ENCODE results near the gene GPR34.
"Not testable (repeated sequence)": the region's sequence is repeated elsewhere in the genome, so short reads cannot be mapped to it uniquely, and the experiment has no call there.

Gene GPR34, protein sequence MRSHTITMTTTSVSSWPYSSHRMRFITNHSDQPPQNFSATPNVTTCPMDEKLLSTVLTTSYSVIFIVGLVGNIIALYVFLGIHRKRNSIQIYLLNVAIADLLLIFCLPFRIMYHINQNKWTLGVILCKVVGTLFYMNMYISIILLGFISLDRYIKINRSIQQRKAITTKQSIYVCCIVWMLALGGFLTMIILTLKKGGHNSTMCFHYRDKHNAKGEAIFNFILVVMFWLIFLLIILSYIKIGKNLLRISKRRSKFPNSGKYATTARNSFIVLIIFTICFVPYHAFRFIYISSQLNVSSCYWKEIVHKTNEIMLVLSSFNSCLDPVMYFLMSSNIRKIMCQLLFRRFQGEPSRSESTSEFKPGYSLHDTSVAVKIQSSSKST
- total RNA-seq: 0 to 0.77 (median 0) reads per million in 3 donors

DNA sequence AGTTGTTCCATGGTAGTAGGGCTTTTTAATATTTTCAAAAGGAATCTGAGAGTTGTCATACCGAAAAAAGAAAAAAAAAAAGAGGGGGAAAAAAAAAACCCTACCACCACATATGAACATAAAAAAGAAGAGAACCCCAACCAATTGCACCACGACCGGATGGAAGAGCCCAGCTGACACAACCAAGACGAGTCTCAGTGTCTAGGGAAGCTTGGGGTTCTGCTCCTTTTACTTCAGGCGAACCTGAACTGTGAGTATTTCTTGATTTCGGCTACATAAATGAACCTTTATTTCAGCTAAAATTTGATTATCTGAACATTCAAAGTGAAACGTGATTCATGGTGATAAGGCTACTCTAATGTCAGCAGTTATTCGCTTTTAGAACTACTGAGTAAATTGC, at the start of gene GPR34:
Gene GPR34, plus strand, starts transcription at position 139 of the 400 bp plus-strand sequence. CDS start 6,661 bp downstream, outside the sequence.
- H3K27ac ChIP-seq (ENCODE audit: insufficient read depth, low read length, poor library complexity, severe bottlenecking): no peak within 1 kb of the TSS
- no peak within 1 kb of the TSS for H3K4me3 ChIP-seq (ENCODE audit: insufficient read depth, low read depth, low read length, poor library complexity, severe bottlenecking)

DNA sequence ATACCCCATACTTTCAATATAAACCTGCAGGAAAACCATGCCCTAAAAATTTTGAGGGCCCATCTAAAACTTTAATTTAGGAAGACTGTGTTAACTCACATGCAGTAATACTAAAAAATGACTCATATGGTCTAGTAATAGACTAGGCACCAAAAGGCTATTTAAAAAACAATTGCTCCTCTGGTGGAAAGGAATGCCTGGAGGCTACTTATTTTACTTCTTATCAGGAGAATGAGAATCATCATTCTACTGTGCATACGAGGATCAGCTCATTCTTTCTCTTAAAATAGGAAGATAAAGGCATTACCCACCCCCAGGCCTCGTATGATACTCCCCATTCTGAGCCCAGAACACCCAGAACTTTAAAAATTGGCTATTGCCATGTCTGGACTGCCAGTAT, 42.6 kb upstream of the GPR34 start:
- not testable (repeated sequence) for H3K4me1 ChIP-seq (ENCODE audit: control insufficient read depth, insufficient read depth, low read length, poor library complexity, severe bottlenecking); H3K36me3 ChIP-seq (ENCODE audit: control insufficient read depth, insufficient read depth, low read length); H3K27me3 ChIP-seq (replicated peaks; ENCODE audit: control insufficient read depth, insufficient read depth, low read length, poor library complexity, severe bottlenecking); H3K9me3 ChIP-seq (ENCODE audit: control insufficient read depth, low read length); H3K27ac ChIP-seq (ENCODE audit: insufficient read depth, low read length, poor library complexity, severe bottlenecking); H3K4me3 ChIP-seq (ENCODE audit: insufficient read depth, low read depth, low read length, poor library complexity, severe bottlenecking); DNase-seq

More for the DNA sequence above, at the start of gene GPR34:
- Histone ChIP-seq H3K36me3 (ENCODE audit: control insufficient read depth, insufficient read depth, low read length) (no peaks in the 10 kb centered on the region), H3K4me1 (ENCODE audit: control insufficient read depth, insufficient read depth, low read length, poor library complexity, severe bottlenecking) (no peaks in the 10 kb centered on the region), H3K27me3 (replicated peaks; ENCODE audit: control insufficient read depth, insufficient read depth, low read length, poor library complexity, severe bottlenecking) (no peaks in the 10 kb centered on the region), H3K9me3 (ENCODE audit: control insufficient read depth, low read length) (no peaks in the 10 kb centered on the region)
- DNase-seq: no peak

DNA sequence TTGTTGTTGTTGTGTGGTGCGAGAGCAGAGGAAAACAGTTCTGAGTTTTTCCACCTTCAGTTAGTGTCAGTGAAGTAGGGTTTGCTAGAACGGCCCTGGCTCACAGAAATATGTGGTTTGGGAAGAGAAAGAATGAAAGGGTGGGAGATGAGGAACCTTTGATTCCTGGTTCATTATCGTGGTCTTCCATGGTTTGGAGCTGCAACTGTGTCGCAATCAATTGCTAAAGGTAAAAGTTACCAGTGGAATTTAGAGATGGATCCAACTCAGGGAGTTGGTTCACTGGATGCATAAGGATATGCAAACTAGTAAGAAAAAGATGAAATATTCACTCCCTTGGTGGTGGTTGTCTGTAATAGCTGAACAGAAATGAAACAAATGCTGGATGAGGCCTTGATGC, 35.6 kb upstream of the GPR34 start:
- no peaks in the 10 kb centered on the region for H3K9me3 ChIP-seq (ENCODE audit: control insufficient read depth, low read length)
- no peak overlapping the region for H3K27ac ChIP-seq (ENCODE audit: insufficient read depth, low read length, poor library complexity, severe bottlenecking)
- H3K36me3 ChIP-seq (ENCODE audit: control insufficient read depth, insufficient read depth, low read length): peaks cover 22% of the 10 kb centered on the region
- H3K4me3 ChIP-seq (ENCODE audit: insufficient read depth, low read depth, low read length, poor library complexity, severe bottlenecking): no peak overlapping the region
- no peaks in the 10 kb centered on the region for H3K27me3 ChIP-seq (replicated peaks; ENCODE audit: control insufficient read depth, insufficient read depth, low read length, poor library complexity, severe bottlenecking)
- no peaks in the 10 kb centered on the region for H3K4me1 ChIP-seq (ENCODE audit: control insufficient read depth, insufficient read depth, low read length, poor library complexity, severe bottlenecking)
- no peak for DNase-seq

DNA sequence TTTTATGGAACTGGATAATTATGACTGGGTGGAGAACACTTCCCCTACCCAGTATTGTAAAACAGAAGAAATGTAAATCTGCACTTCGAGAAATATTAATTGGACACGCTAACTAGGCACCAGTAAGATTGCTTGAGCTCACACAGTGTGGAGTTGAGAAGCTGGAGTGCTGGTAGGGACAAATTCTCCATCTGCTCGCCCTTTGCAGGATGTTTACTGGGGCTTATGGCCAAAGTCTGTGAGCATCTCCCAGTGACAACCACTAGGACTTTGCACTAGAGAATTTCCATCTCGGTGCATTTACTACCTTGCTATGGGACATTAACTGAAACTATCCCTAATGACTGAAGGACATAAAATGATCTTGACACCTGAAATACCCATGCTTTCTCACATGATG, 33.7 kb upstream of the GPR34 start:
- no peak overlapping the region for H3K4me3 ChIP-seq (ENCODE audit: insufficient read depth, low read depth, low read length, poor library complexity, severe bottlenecking)
- H3K4me1 ChIP-seq (ENCODE audit: control insufficient read depth, insufficient read depth, low read length, poor library complexity, severe bottlenecking): no peaks in the 10 kb centered on the region
- no peak overlapping the region for H3K27ac ChIP-seq (ENCODE audit: insufficient read depth, low read length, poor library complexity, severe bottlenecking)
- no peaks in the 10 kb centered on the region for H3K27me3 ChIP-seq (replicated peaks; ENCODE audit: control insufficient read depth, insufficient read depth, low read length, poor library complexity, severe bottlenecking)
- peaks cover 31% of the 10 kb centered on the region for H3K36me3 ChIP-seq (ENCODE audit: control insufficient read depth, insufficient read depth, low read length)
- no peak for DNase-seq
- H3K9me3 ChIP-seq (ENCODE audit: control insufficient read depth, low read length): no peaks in the 10 kb centered on the region

DNA sequence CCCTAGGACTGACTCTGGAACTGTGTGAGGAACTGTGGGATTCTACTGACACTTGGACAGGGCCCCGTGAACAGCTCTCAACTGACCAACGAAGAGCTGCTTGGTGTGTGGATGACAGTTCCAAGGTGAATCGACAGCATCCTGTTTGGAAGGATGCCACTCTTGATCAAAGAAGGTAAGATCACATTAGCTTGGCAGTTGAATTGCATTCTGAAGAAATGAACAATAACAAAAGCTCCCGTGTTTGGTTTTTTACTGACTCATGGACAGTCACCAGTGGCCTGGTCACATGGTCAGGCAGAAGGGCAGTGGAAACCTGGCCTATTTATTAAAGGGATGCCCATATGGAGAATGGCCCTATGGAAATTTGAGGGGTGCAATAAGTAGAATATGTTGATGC, 33.1 kb upstream of the GPR34 start:
- no peak for DNase-seq
- Histone ChIP-seq H3K36me3 (ENCODE audit: control insufficient read depth, insufficient read depth, low read length) (peaks cover 31% of the 10 kb centered on the region), H3K27ac (ENCODE audit: insufficient read depth, low read length, poor library complexity, severe bottlenecking) (no peak overlapping the region), H3K27me3 (replicated peaks; ENCODE audit: control insufficient read depth, insufficient read depth, low read length, poor library complexity, severe bottlenecking) (no peaks in the 10 kb centered on the region), H3K9me3 (ENCODE audit: control insufficient read depth, low read length) (no peaks in the 10 kb centered on the region), H3K4me3 (ENCODE audit: insufficient read depth, low read depth, low read length, poor library complexity, severe bottlenecking) (no peak overlapping the region), H3K4me1 (ENCODE audit: control insufficient read depth, insufficient read depth, low read length, poor library complexity, severe bottlenecking) (no peaks in the 10 kb centered on the region)

DNA sequence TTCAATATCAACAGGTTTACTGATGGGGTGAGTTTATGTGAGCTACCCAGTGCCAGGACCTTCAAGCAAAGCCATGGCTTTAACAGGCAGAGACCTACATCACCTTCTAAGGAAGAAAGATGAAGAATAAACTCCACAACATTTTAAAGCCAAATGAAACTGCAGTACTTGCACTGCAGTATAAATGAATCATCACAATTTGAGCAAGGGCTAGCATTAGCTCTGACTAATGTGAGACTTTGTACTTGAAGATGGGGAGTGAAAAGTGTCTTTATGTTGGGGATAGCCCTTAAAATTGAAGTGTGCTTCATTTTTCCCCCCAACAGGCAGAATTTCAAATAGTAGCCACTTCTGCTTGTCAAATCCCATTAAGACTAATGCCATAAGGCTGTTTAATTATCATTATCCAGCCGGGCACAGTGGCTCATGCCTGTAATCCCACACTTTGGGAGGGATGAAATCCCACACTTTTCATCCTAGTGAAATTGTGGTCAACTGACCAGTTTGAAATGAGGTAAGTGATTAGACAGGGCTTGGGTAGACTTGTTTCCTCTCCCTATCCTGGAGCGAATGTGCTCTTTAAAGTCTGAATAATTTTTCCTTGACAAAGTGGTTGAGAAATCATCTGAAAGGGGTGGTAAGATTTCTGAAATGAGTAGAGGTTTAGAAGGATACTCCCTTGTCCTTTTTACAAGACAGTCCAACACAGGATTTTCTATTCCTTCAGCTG, 27.2 kb upstream of the GPR34 start:
- H3K36me3 ChIP-seq (ENCODE audit: control insufficient read depth, insufficient read depth, low read length): peaks cover 22% of the 10 kb centered on the region
- H3K4me3 ChIP-seq (ENCODE audit: insufficient read depth, low read depth, low read length, poor library complexity, severe bottlenecking): no peak overlapping the region
- no peak for DNase-seq
- H3K27ac ChIP-seq (ENCODE audit: insufficient read depth, low read length, poor library complexity, severe bottlenecking): no peak overlapping the region
- H3K9me3 ChIP-seq (ENCODE audit: control insufficient read depth, low read length): no peaks in the 10 kb centered on the region
- no peaks in the 10 kb centered on the region for H3K27me3 ChIP-seq (replicated peaks; ENCODE audit: control insufficient read depth, insufficient read depth, low read length, poor library complexity, severe bottlenecking)
- no peaks in the 10 kb centered on the region for H3K4me1 ChIP-seq (ENCODE audit: control insufficient read depth, insufficient read depth, low read length, poor library complexity, severe bottlenecking)

DNA sequence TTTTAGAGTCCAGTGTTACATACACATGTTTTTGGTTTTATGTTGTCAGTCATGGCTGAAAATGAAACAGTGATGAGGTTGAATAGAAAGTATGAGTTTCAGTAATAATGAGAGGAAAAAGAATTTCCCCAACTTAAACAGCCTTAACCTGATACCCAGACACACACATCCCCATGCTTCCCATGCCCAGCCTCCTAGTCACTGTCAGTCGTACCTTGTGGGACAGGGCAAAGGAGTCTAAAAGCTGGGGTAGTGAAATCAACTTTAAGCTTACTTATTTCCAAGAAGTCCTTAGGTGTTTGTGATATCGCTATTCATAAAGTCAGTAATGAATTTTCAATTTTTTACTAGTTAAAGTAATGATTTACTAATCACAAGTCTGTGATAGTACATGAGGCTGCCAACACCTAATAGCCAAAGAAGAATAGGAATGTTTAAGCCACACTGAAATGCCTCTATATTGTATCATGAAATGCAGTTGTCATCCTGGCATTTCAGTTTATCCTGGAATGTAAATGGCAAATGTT, 24.3 kb upstream of the GPR34 start:
- Histone ChIP-seq H3K27me3 (replicated peaks; ENCODE audit: control insufficient read depth, insufficient read depth, low read length, poor library complexity, severe bottlenecking) (no peaks in the 10 kb centered on the region), H3K4me3 (ENCODE audit: insufficient read depth, low read depth, low read length, poor library complexity, severe bottlenecking) (no peak overlapping the region), H3K9me3 (ENCODE audit: control insufficient read depth, low read length) (no peaks in the 10 kb centered on the region), H3K27ac (ENCODE audit: insufficient read depth, low read length, poor library complexity, severe bottlenecking) (no peak overlapping the region), H3K36me3 (ENCODE audit: control insufficient read depth, insufficient read depth, low read length) (peaks cover 4% of the 10 kb centered on the region), H3K4me1 (ENCODE audit: control insufficient read depth, insufficient read depth, low read length, poor library complexity, severe bottlenecking) (no peaks in the 10 kb centered on the region)
- no peak for DNase-seq

DNA sequence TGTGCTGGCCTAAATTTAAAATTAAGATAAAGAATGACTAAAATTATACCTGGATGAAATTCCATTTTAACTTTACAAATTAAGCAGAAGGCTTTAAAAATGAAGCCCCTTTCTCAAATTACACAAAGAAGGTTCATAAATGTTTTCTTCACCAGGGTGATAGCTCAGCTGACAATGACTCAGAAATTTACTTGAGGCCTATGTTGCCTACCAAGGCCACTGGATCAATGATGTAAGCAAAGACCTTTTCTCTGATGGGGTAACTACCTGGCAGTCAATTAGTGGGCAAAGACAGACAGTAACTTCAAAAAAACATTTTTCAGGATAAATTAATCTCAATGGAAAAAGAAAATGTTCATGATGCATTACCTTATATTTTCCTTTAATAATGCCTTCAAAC, 23.9 kb upstream of the GPR34 start:
- Histone ChIP-seq H3K9me3 (ENCODE audit: control insufficient read depth, low read length) (no peaks in the 10 kb centered on the region), H3K4me3 (ENCODE audit: insufficient read depth, low read depth, low read length, poor library complexity, severe bottlenecking) (no peak overlapping the region), H3K27me3 (replicated peaks; ENCODE audit: control insufficient read depth, insufficient read depth, low read length, poor library complexity, severe bottlenecking) (no peaks in the 10 kb centered on the region), H3K27ac (ENCODE audit: insufficient read depth, low read length, poor library complexity, severe bottlenecking) (no peak overlapping the region), H3K4me1 (ENCODE audit: control insufficient read depth, insufficient read depth, low read length, poor library complexity, severe bottlenecking) (no peaks in the 10 kb centered on the region), H3K36me3 (ENCODE audit: control insufficient read depth, insufficient read depth, low read length) (peaks cover 4% of the 10 kb centered on the region)
- no peak for DNase-seq

DNA sequence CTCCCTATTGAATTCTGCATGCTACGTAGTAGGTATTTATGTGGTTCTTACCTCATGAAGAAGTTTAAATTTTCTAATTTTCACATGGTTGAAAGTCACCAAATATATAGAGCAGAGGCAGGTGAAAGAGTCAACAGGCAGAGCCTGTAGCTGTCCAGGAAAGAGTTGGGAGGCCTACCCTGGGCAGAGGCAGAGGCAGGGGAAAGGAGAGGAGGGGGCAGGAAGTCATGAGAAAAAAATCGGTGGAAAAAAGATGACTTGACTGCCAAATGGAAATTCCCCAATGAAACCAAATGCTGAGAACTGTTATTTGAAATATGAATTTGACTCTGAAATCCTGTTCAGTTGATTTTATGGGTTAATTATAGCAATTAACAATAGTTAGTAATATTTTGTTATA, 23.1 kb upstream of the GPR34 start:
- no peaks in the 10 kb centered on the region for H3K9me3 ChIP-seq (ENCODE audit: control insufficient read depth, low read length)
- no peaks in the 10 kb centered on the region for H3K27me3 ChIP-seq (replicated peaks; ENCODE audit: control insufficient read depth, insufficient read depth, low read length, poor library complexity, severe bottlenecking)
- DNase-seq: no peak
- no peaks in the 10 kb centered on the region for H3K4me1 ChIP-seq (ENCODE audit: control insufficient read depth, insufficient read depth, low read length, poor library complexity, severe bottlenecking)
- H3K36me3 ChIP-seq (ENCODE audit: control insufficient read depth, insufficient read depth, low read length): peaks cover 4% of the 10 kb centered on the region
- no peak overlapping the region for H3K27ac ChIP-seq (ENCODE audit: insufficient read depth, low read length, poor library complexity, severe bottlenecking)
- no peak overlapping the region for H3K4me3 ChIP-seq (ENCODE audit: insufficient read depth, low read depth, low read length, poor library complexity, severe bottlenecking)

DNA sequence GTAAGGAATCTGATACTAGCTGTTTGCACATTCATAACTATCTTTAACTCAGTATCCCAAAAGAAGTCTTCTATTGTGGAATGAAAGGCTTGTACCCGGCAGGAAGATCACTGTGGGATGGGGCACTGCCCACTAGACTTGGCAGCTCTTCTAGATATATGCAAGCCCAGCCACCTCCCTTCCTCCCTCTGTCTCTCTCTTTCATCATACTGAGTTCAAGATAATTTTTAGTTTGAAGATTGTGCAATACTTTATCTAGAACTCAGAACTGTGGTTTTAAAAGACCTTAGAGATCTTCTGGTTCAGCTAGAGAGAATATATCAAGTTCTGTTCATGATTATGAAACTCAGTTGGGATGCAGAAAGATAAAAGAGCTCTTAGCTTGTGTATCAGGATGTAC, 22.5 kb upstream of the GPR34 start:
- H3K36me3 ChIP-seq (ENCODE audit: control insufficient read depth, insufficient read depth, low read length): peaks cover 4% of the 10 kb centered on the region
- H3K27ac ChIP-seq (ENCODE audit: insufficient read depth, low read length, poor library complexity, severe bottlenecking): no peak overlapping the region
- H3K27me3 ChIP-seq (replicated peaks; ENCODE audit: control insufficient read depth, insufficient read depth, low read length, poor library complexity, severe bottlenecking): no peaks in the 10 kb centered on the region
- DNase-seq: no peak
- H3K4me1 ChIP-seq (ENCODE audit: control insufficient read depth, insufficient read depth, low read length, poor library complexity, severe bottlenecking): no peaks in the 10 kb centered on the region
- no peaks in the 10 kb centered on the region for H3K9me3 ChIP-seq (ENCODE audit: control insufficient read depth, low read length)
- H3K4me3 ChIP-seq (ENCODE audit: insufficient read depth, low read depth, low read length, poor library complexity, severe bottlenecking): no peak overlapping the region

Data from effector memory CD4-positive, alpha-beta T cell (primary cell).